Activated CD8-positive, alpha-beta memory T cell treated with anti-CD3 and anti-CD28 coated beads, Interleukin-2, amount 50 U/mL, for 1 hour (primary cell): ENCODE results near the gene TBC1D22B.

Experiments used
- DNase-seq: peaks from one replicate; pipeline ENCODE4 v3.0.0-alpha.2; 2020; ENCODE audit errors: extremely low read depth

TBC1D22B gene

DNA sequence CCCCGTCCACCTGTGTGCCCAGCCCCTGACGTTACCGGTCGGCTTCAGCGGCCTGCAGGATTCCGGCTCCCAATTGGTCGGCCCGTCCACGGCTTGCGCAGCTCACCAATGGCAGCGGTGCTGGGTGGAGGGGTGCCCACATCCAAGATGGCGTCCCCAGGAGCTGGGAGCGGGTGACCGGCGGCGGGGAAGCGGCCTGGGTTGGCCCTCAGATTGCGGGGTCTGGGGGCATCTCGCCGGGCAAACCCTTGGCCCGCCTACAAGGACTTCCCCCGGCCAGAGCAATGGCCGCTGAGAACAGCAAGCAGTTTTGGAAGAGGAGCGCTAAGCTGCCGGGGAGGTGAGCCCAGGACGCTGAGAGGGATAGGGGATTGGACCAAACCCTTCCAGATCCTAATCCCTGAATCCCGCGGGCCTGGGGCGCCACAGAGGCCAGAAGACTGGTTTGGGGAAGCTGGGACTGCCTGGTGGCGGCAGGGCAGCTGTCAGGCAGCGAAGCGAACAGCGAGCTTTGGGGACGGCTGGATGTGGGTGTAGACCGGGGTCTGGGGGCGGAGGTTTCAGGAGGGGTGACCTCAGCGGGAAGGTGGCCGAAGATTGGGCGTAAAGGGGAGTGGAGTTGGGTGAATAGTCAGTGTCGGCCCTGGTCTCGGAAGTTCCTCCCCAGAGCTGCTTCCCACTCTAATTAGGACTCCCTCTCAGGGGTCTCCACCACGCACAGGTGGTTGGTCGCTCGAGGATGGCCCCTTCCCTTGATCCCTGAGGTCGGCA is at the start of gene TBC1D22B, which contains the start of gene TMEM217:
Gene TBC1D22B (plus strand): TSS at position 139 of the 771 bp plus-strand sequence. CDS start 146 bp downstream, at position 285.
Gene TMEM217 (minus strand): TSS at position 511 of the 771 bp plus-strand sequence. CDS start 39,114 bp downstream, outside the sequence.
- peak; percentile 86 for DNase-seq

GRCh38 chr6:37207903-37208456 is 49.6 kb upstream of the TBC1D22B start:
- peak; percentile 71 for DNase-seq

DNA sequence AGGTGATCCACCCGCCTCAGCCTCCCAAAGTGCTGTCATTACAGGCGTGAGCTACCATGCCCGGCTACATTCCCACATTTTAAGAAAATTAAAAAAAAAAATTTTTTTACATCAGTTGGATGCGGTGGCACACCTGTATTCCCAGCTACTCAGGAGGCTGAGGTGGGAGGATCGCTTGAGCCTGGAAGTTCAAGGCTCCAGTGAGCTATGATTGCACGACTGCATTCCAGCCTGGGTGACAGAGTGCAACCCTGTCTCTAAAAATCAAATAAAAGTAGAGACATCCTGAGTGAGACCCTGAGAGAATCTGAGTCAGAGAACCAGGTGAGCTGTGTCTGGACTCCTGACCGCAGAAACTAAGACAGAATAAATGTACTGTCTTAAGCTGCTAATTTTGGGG is 48.8 kb upstream of the TBC1D22B start:
- DNase-seq = no peak

GRCh38 chr6:37209461-37210205 is 47.9 kb upstream of the TBC1D22B start:
- DNase-seq = peak; percentile 36

DNA sequence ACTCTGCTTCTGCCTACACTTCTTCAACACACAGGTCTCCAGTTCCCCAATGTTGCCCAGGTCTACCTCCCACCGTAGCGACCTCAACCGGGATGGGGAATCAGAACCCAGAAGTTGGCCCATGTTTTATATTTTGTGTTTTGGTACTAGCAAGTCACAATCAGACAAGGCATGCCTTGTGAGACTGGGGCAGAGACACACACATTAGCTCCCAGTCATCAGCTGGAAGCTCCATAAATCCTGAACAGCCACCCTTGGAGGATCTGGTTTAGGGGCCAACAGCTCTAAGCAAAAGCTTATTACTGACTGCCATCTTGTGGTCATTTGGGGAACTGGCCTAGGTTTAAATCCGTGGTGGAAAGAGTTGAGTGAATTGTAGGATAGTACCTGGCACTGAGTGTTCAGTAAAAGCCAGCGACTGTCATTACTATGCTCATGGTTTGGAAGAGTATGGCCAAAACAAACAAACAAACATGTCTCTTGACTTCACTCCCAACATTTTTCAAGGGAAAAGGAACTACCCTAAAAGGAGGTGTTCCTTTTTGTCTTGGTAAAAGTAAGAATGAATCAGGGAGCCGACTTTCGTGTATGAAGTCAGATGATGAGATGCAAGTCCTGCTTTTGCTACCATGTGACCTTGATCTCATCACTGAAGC is 47.1 kb upstream of the TBC1D22B start:
- DNase-seq = peak; percentile 34

DNA sequence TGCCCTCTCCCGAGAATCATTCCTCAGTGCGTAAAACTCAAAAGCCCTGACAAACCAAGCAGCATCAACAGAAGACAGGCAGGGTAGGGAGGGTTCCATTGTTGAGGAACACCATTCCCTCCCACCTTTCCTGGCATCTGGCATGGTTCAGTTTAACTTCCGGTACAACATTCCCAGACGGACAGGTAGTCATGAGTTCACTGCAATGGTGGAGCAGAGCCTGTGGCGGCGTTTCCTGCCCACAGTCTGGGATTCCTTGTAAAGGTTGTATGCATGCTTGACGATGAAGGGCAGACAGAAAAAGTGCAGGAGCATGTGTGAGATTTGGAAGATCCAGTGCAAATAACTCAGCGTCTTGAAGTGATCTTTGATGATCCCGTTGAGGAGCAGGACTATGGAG is 45.3 kb upstream of the TBC1D22B start:
- DNase-seq = no peak

- no peak for DNase-seq
Observed at GRCh38 chr6:37218061-37218460, 39.5 kb upstream of the TBC1D22B start.

DNA sequence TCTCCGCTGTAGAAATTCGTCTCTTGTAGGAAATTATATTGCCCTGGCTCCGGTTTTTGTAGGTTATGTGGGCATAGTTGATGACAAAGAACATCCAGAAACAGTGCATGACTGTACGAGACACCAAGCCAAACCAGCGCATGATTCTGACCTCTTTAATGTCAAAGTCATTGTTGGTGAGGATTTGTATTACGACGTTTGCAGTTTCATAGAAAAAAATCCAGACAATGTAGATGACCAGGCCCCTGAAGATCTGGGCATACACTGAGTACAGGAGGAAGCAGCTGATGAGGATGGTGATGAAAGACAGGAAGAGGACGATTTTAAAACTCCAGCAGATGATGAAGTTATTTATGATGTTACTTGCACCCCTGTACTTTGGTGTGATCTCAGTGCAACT is 39.1 kb upstream of the TBC1D22B start:
- DNase-seq = no peak

DNA sequence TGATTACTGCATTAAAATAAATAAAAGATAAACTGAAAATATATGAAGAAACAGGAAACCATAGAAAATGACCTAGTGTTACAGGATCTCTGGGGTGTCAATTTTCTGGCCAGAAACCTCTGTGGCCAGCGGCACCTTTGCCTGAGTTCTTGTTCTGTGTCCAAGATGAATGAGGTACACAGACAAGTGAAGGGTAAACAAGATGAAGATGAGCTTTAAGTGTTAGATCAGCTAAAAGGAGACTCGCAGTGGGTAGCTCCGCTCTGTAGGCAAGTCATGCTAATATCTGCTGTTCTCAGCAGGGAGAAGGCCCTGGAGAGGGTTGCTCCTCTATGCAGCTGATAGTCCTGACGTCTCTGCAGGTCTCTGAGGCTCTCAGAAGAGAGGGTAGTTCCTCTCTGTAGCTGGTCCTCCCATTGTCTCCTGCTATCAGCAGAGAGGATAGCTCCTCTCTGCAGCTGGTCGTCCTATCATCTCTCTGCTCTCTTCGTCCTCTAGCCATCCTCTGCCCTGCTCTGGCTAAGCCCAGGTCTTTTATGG is 35.9 kb upstream of the TBC1D22B start:
- no peak for DNase-seq

- DNase-seq = no peak
Observed at GRCh38 chr6:37222125-37222967, 35.2 kb upstream of the TBC1D22B start.

DNA sequence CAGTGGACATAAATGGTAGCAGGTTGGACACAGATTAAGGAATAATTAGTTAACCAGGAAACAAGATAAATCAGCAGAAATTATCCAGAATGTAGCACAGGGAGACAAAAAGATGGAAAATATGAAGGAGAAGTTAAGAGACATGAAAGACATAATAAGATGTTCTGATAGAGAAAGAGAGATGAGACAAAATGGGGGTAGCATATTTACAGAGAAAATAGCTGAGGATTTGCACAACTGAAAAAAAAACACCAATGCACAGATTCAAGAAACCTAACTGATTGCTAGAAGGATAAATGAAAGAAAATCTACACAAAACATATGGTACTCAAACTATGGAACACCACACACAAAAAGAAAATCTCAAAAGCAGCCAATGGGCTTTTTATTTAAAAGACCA is 34.6 kb upstream of the TBC1D22B start:
- no peak for DNase-seq

DNA sequence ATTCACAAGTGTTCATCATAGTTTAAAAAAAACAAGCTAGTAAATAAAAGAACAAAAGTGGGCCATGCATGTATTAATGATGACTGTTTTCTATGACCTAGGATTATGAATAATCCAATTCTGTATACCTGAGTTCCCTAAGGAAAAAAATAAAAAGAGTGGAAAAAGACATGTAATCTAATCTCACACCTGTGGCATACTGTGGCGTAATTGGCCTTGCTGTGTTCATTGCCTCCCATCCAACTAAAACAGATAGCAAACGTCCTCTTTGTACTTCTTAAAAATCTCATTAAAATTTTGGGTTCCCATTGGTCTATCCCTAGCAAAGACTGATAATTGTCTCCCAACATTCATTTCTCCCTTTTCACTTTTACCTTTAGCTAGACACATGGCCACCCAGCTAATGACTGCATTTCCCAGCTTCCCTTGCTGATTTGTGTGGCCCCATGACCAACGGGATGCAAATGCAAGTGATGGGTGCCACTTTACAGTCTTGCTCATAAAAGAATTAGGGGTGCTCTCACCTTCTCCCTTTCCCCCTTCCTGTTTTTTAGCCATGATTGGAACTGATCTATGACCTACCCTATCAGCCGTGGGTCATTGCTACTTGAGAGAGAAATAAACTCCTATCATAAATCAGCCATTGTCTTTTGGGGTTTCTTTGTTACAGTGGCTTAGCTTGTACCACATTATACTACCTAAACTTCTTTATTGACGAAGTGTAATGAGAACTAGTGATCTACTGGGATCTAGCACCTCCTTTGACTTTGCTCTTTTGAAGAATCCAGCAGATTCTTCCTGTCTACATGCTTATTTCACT is 32.0 kb upstream of the TBC1D22B start:
- no peak for DNase-seq

DNA sequence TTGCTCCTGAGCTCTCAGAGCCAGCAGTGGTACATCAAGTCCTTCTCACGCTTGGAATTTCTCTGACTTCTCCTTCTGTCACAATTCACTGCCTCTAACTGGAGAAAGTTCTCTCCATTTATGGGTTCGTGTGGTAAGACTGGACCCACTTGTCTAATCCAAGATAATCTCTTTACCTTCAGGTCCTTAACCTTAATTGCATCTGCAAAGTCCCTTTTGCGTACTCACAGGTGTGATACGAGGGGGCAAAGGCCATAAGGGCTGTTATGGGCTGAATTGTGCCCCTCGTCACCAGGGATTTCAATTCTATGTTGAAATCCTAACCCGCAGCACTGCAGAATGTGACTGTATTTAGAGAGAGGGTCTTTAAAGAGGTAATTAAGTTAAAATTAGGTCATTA is 27.5 kb upstream of the TBC1D22B start:
- no peak for DNase-seq

GRCh38 chr6:37232430-37233017 is 25.0 kb upstream of the TBC1D22B start:
- DNase-seq = no peak

GRCh38 chr6:37233541-37233940 is 24.0 kb upstream of the TBC1D22B start:
- no peak for DNase-seq

- no peak for DNase-seq
Observed at GRCh38 chr6:37236921-37237320, 20.7 kb upstream of the TBC1D22B start.

GRCh38 chr6:37237789-37238188 is 19.8 kb upstream of the TBC1D22B start:
- no peak for DNase-seq

- no peak for DNase-seq
Observed at GRCh38 chr6:37238381-37238780, 19.2 kb upstream of the TBC1D22B start.

GRCh38 chr6:37239526-37239925 is 18.0 kb upstream of the TBC1D22B start:
- DNase-seq = no peak
